Esophagus muscularis mucosa (tissue), 4 donors: ENCODE measurements around the gene OTOGL. TPM values are rescaled to one million over a fixed set of nuclear protein-coding genes. Genes with fewer than 3 reads are reported as not detected.

Source experiments
- DNase-seq: peaks from one replicate; pipeline ENCODE4 v3.0.0-alpha.2; 2017; ENCODE audit errors: extremely low spot score
- H3K27ac ChIP-seq, 4 donors: fragments of 200-600 bp; sonication (generic); replicated peaks in 1 of 4; 1 replicate in 3 of 4; 2 replicates in 1 of 4; pipeline ENCODE4 v1.5.1; 2016 to 2019; ENCODE audit warnings: mild to moderate bottlenecking in 1 of 4
- H3K27me3 ChIP-seq, 4 donors: fragments of 200-600 bp; sonication (generic); one replicate each; pipeline versions ENCODE4 v1.5.1 to v1.6.0; 2016 to 2019
- H3K36me3 ChIP-seq, 4 donors: fragments of 200-600 bp; sonication (generic); one replicate each; pipeline ENCODE4 v1.5.1; 2016 to 2019
- H3K4me1 ChIP-seq, 4 donors: fragments of 200-600 bp; sonication (generic); one replicate each; pipeline ENCODE4 v1.5.1; 2016 to 2019
- H3K4me3 ChIP-seq, 4 donors: fragments of 200-600 bp; sonication (generic); 1 replicate in 2 of 4; 2 replicates in 2 of 4; pipeline ENCODE4 v1.5.1; 2016 to 2019; ENCODE audit warnings: mild to moderate bottlenecking in 4 of 4, moderate library complexity in 1 of 4
- H3K9me3 ChIP-seq, 4 donors: fragments of 200-600 bp; sonication (generic); 1 replicate in 3 of 4; 2 replicates in 1 of 4; pipeline ENCODE4 v1.5.1; 2016 to 2019
- CTCF ChIP-seq, 3 experiments: fragments of 200-600 bp in 2 of 3; fragments of 450-650 bp in 1 of 3; sonication (generic) in 2 of 3; IDR thresholded peaks; one replicate each; pipeline ENCODE4 v1.5.1; 2017 to 2019; ENCODE audit warnings: antibody characterized with exemption in 3 of 3, mild to moderate bottlenecking in 2 of 3, moderate library complexity in 1 of 3
- EP300 ChIP-seq: sonication (generic); formaldehyde crosslinking; IDR thresholded peaks from one replicate; pipeline ENCODE4 v1.6.1; 2017; ENCODE audit warnings: antibody characterized with exemption
- POLR2A ChIP-seq: fragments of 450-650 bp; IDR thresholded peaks from one replicate; pipeline ENCODE4 v1.6.1; 2017; ENCODE audit warnings: antibody characterized with exemption, moderate library complexity, mild to moderate bottlenecking, low read depth
- POLR2AphosphoS5 ChIP-seq, 2 donors: sonication (generic); formaldehyde crosslinking; IDR thresholded peaks; one replicate each; pipeline ENCODE4 v1.6.1; 2017; ENCODE audit warnings: antibody characterized with exemption in 2 of 2
- WGBS: methylation state at CpG from one replicate; pipeline ENCODE4 v1.1.5; 2018; 5-methylcytosine and 5-hydroxymethylcytosine counted together
- intact Hi-C: fragments of 100-400 bp; cut with DNase I; formaldehyde crosslinking; loops from one replicate; pipeline ENCODE4 v1.15.1; 2023
- total RNA-seq, 4 donors: library from RNA; depleted of rRNA; stranded (reverse); fragments of >200 nt; gene quantifications; one replicate each; pipeline versions ENCODE4 v1.1.0 to v1.2.1, GENCODE V29; 2016

OTOGL gene
- total RNA-seq, 4 donors from 2014 or later, result 0.83 to 2.0 (median 1.6) TPM

DNA sequence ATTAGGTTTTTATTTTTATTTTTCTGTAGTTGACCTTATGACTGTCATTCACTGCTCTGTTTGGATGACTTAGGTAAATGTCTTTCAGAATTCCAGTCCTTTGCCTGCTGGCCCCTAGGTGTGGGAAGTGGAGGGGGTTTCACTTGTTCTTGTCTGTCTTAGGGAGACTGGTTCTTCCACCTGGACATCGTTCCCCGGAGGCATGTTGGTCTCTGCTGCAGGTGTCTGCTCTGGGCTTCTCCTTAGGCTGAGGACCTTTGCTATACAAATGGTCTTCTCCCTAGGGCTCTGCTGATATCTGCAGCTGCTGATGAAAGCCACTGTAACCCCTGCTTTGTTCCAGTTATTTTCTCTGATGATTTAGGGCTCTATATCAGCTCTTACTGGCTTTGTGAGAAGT lies 97.1 kb downstream of the OTOGL start:
- intact Hi-C loops, result loop anchor here (10.0 kb wide), 1 partner anchor 782 kb away; no protein-coding TSS in a partner anchor
- WGBS, result 100% methylated on average over 2 of the region's 2 CpGs
- H3K4me1 ChIP-seq, result peaks cover 0 to 13% (median 5%) of the 10 kb centered on the region in 4 donors
- no peaks in the 10 kb centered on the region for H3K9me3 ChIP-seq
- DNase-seq, result no peak
- no peak overlapping the region for H3K4me3 ChIP-seq
- TF ChIP-seq EP300 (no peak), POLR2AphosphoS5 (IDR thresholded peaks at IDR 0.05) (no peak), CTCF (IDR thresholded peaks at IDR 0.05) (no peak)
- no peak overlapping the region for H3K27ac ChIP-seq
- H3K36me3 ChIP-seq, result no peaks in the 10 kb centered on the region
- no peaks in the 10 kb centered on the region for H3K27me3 ChIP-seq

- peaks cover 0 to 10% (median 3%) of the 10 kb centered on the region in 4 donors for H3K4me1 ChIP-seq
- WGBS, result 93% methylated on average over 1 of the region's 1 CpG
- H3K9me3 ChIP-seq, result no peaks in the 10 kb centered on the region
- no peaks in the 10 kb centered on the region for H3K27me3 ChIP-seq
- TF ChIP-seq EP300, result no peak
- TF ChIP-seq POLR2A, result no peak
- TF ChIP-seq POLR2AphosphoS5 (IDR thresholded peaks at IDR 0.05), result no peak
- TF ChIP-seq CTCF (IDR thresholded peaks at IDR 0.05), result no peak
- no peaks in the 10 kb centered on the region for H3K36me3 ChIP-seq
- no peak overlapping the region for H3K27ac ChIP-seq
- DNase-seq, result no peak
- intact Hi-C loops, result loop anchor here (10.0 kb wide), 1 partner anchor 784 kb away; no protein-coding TSS in a partner anchor
- no peak overlapping the region for H3K4me3 ChIP-seq
Observed at GRCh38 chr12:80198782-80199337, 99.5 kb downstream of the OTOGL start.

- TF ChIP-seq EP300 (no peak), POLR2A (no peak), POLR2AphosphoS5 (IDR thresholded peaks at IDR 0.05) (no peak), CTCF (IDR thresholded peaks at IDR 0.05) (no peak)
- Histone ChIP-seq H3K9me3 (no peaks in the 10 kb centered on the region), H3K4me3 (no peak overlapping the region), H3K27me3 (no peaks in the 10 kb centered on the region), H3K27ac (no peak overlapping the region), H3K4me1 (peaks cover 0 to 7% (median 2%) of the 10 kb centered on the region in 4 donors), H3K36me3 (no peaks in the 10 kb centered on the region)
- intact Hi-C loops, result loop anchor here (10.0 kb wide), 1 partner anchor 785 kb away; no protein-coding TSS in a partner anchor
- no peak for DNase-seq
Observed at GRCh38 chr12:80199931-80200330, 100.6 kb downstream of the OTOGL start.

DNA sequence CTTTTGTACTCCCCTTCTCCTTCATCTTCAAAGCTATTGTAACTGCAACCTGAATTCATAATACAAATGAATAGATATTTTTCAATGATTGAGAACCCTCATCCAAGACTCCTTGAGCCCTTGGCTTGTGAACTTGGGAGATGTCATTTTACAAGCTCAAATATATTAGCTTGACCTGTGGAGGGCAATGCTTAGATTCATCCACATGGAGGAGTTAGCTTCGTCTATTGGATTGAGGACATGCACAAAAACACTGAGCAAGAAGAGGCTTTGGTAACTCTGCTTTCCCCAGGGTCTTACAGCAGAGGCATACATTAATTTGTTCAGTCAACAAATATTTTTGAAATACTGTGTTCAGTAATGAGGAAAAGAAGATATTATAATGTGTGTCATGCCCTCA lies 101.1 kb downstream of the OTOGL start:
- no peak for TF ChIP-seq EP300
- TF ChIP-seq POLR2A, result no peak
- Histone ChIP-seq H3K9me3 (no peaks in the 10 kb centered on the region), H3K4me1 (peaks cover 0 to 2% (median 0%) of the 10 kb centered on the region in 4 donors), H3K27ac (no peak overlapping the region), H3K36me3 (no peaks in the 10 kb centered on the region), H3K4me3 (no peak overlapping the region), H3K27me3 (no peaks in the 10 kb centered on the region)
- 77% methylated on average over 1 of the region's 1 CpG for WGBS
- intact Hi-C loops, result no loop called here
- no peak for DNase-seq

GRCh38 chr12:80201908-80202307 lies 102.6 kb downstream of the OTOGL start:
- WGBS, result 89% methylated on average over 2 of the region's 2 CpGs

More at GRCh38 chr12:80201908-80202307, 102.6 kb downstream of the OTOGL start:
- TF ChIP-seq POLR2A (no peak), CTCF (IDR thresholded peaks at IDR 0.05) (no peak), EP300 (no peak), POLR2AphosphoS5 (IDR thresholded peaks at IDR 0.05) (no peak)
- Histone ChIP-seq H3K27me3 (no peaks in the 10 kb centered on the region), H3K36me3 (no peaks in the 10 kb centered on the region), H3K27ac (no peak overlapping the region), H3K9me3 (no peaks in the 10 kb centered on the region), H3K4me3 (no peak overlapping the region), H3K4me1 (no peaks in the 10 kb centered on the region)
- DNase-seq, result no peak
- intact Hi-C loops, result no loop called here
